ENCODE data around the gene SH2D4B.

Gene SH2D4B

DNA sequence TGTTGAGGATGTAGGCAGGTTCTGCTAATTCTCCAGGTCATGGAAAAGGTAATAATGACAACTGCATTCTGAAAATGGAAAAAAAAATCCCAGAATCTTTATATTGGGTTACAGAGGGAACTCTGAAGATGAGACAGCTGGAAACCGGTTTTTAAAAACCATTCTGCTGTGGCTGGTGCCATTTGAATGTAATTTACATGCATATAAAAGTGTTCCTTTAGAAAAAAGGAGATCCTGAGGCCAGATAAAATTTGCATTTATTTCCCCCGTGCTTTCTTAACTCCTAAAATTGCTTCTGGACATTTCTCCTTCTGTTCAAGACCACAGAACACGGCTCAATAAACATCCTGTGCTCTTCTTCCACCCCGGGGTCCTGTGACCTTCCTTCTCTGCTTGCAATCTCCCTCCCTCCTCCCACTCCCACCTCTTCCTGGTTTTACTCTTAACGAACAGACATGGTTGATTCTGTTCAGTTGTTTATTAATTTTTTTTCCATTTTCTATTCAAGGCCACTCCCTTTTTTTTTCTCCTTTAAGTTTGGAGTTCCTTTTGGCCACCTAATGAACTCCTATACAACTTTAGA, 41.6 kb downstream of the SH2D4B start:
- no peak for DNase-seq (ENCODE audit: low read depth, low spot score)
- no peak overlapping the region for H3K4me3 ChIP-seq (ENCODE audit: low read length)

GRCh38 chr10:80579849-80580637, 42.3 kb downstream of the SH2D4B start:
- DNase-seq (ENCODE audit: low read depth, low spot score), result no peak
- no peak overlapping the region for H3K4me3 ChIP-seq (ENCODE audit: low read length)

GRCh38 chr10:80580638-80581468, 43.2 kb downstream of the SH2D4B start:
- no peak for DNase-seq (ENCODE audit: low read depth, low spot score)
- no peak overlapping the region for H3K4me3 ChIP-seq (ENCODE audit: low read length)

GRCh38 chr10:80581469-80581835, 43.8 kb downstream of the SH2D4B start:
- no peak overlapping the region for H3K4me3 ChIP-seq (ENCODE audit: low read length)
- no peak for DNase-seq (ENCODE audit: low read depth, low spot score)

GRCh38 chr10:80582286-80582960, 44.7 kb downstream of the SH2D4B start:
- no peak overlapping the region for H3K4me3 ChIP-seq (ENCODE audit: low read length)
- no peak for DNase-seq (ENCODE audit: low read depth, low spot score)

DNA sequence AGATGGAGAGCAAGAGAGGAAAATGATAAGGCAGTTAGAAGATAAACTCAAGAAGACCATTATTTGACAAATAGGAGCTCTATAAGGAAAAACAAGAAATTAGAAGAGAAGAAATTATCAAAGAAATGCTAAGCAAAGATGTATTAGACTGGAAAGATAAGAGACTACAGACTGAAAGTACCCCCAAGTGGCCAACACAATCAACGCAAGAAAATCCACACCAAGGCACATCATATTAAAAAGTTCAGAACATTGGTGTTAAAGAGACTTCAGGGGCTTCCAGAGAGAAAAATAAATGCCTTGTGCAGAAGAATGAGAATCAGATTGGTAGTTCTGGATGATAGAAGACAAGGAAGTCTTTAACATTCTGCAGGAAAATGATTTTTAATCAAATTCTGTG, 46.0 kb downstream of the SH2D4B start:
- DNase-seq (ENCODE audit: low read depth, low spot score), result no peak
- H3K4me3 ChIP-seq (ENCODE audit: low read length), result no peak overlapping the region

GRCh38 chr10:80585812-80586211, 48.1 kb downstream of the SH2D4B start:
- H3K4me3 ChIP-seq (ENCODE audit: low read length), result no peak overlapping the region
- no peak for DNase-seq (ENCODE audit: low read depth, low spot score)

GRCh38 chr10:80588546-80588945, 50.8 kb downstream of the SH2D4B start:
- DNase-seq (ENCODE audit: low read depth, low spot score), result no peak

DNA sequence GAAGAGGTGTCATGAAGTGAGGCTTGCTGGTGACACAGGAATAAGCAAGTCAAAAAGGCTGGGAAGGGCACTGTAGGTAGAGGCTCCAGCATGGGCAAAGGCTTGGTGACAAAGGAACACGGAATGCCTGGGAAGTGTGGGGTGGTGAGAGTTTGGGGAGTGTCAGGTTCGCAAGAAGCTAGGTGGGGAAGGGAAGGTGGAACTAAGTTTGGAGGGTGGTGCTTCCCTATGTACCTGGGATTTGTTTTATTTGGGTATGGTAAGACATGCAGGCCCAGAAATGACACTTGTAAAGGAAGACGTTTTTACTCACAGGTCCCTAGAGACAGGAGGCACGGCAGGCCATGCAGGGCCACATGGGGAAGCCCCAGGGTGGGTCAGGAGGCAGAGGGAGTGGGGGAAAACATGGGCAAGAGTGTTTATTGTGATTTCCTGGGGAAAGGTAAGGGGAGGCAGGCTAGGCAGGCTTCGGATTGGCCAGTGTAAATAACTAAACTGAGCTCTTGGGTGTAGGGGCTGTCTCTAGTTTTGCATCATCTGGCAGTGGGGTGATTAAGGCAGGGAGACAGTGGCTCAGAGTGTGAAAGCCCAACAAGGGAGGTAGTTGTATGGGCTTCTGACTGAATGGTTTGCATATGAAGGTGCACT, 52.1 kb downstream of the SH2D4B start:
- no peak overlapping the region for H3K4me3 ChIP-seq (ENCODE audit: low read length)
- DNase-seq (ENCODE audit: low read depth, low spot score), result no peak

More at GRCh38 chr10:80588546-80588945, 50.8 kb downstream of the SH2D4B start:
- H3K4me3 ChIP-seq (ENCODE audit: low read length), result no peak overlapping the region

DNA sequence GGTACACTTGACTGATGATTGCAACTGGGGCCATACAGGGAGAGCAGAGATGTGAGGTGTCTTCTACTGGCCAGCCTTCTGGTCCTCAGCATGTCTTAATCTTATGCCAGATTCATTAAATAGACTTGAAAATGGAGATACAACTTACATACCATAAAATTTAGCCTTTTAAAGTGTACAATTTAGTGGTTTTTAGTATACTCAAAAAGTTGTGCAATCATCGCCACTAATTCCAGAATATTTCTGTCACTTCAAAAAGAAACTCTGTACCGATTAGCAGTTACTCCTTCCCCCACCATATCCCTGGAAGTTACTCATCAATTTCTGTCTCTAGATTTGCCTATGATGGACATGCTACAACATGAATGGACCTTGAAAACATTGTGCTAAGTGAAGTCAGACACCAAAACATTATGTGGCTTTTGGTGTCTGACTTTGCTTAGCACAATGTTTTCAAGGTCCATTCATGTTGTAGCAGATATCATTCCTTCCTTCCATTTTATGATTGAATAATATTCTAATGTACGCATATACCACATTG, 53.0 kb downstream of the SH2D4B start:
- H3K4me3 ChIP-seq (ENCODE audit: low read length), result no peak overlapping the region
- DNase-seq (ENCODE audit: low read depth, low spot score), result no peak

- DNase-seq (ENCODE audit: low read depth, low spot score), result peak; percentile 52
- no peak overlapping the region for H3K4me3 ChIP-seq (ENCODE audit: low read length)
Measured at GRCh38 chr10:80596391-80597257, 58.9 kb downstream of the SH2D4B start.

GRCh38 chr10:80598084-80598798, 60.5 kb downstream of the SH2D4B start:
- H3K4me3 ChIP-seq (ENCODE audit: low read length), result no peak overlapping the region
- no peak for DNase-seq (ENCODE audit: low read depth, low spot score)

GRCh38 chr10:80598951-80599350, 61.2 kb downstream of the SH2D4B start:
- H3K4me3 ChIP-seq (ENCODE audit: low read length), result no peak overlapping the region
- DNase-seq (ENCODE audit: low read depth, low spot score), result no peak

DNA sequence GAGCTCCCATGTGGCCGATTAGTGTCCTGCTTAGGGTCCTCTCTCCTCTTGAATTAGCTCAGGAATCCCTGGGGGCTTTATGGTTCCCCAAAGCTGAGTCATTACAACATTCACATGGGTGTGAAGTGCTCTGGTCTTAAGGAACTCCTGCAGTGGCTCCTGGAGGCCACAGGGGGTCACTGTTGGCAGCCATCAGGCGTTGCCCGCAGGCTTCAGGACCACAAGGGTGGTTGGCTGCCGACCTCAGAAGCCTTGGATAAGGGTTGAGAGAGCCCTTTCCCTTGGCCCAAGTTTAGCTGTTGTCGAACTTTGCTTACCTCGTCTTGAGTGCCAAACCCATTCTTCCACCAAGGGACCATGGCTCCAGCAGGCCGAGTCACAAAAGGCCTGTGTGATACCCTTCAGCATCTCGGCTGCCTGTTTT, 61.7 kb downstream of the SH2D4B start:
- DNase-seq (ENCODE audit: low read depth, low spot score), result peak; percentile 49
- H3K4me3 ChIP-seq (ENCODE audit: low read length), result no peak overlapping the region

DNA sequence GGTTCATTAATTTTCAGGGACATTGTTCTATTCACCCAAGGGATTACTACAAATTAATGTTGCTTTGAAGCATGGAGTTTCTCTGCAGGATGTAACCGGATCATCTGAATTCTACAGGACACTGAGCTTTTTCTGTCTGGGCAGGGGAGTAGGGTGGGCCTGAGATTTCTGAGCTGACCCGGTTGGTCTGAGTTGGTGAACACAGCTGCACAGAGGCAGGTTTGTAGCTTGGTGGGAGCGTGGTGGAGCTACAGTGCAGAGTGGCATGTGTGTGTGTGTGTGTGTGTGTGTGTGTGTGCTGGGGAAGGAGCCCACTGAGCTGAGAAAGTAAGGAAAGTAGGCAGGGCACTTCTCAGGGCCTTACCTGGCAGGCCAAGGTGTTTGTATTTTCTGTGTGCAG, 62.6 kb downstream of the SH2D4B start:
- H3K4me3 ChIP-seq (ENCODE audit: low read length), result no peak overlapping the region
- no peak for DNase-seq (ENCODE audit: low read depth, low spot score)

GRCh38 chr10:80602881-80603280, 65.2 kb downstream of the SH2D4B start:
- H3K4me3 ChIP-seq (ENCODE audit: low read length), result no peak overlapping the region
- no peak for DNase-seq (ENCODE audit: low read depth, low spot score)

DNA sequence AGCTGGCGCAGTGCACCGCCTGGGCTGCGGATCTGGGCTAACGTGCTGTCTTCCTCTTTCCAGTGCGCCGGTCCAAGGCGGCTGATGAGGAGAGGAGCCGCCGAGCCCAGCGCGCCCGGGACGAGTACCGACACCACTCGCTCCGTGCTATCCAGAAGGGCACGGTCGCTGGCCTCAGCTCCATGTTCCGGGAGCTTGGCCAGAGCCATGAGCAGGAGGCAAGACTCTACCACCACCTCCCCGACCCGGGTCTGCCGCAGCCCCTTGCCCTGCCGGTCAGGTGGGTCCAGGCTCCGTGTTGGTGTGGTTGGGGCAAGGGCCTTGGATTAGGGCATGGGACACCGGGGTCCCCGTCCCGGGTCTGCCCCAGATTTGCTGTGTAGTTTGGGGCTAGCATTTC, 65.8 kb downstream of the SH2D4B start:
- H3K4me3 ChIP-seq (ENCODE audit: low read length), result no peak overlapping the region
- no peak for DNase-seq (ENCODE audit: low read depth, low spot score)
